ENCODE data around the gene PPP2R5D.
"Not testable (repeated sequence)": the region's sequence is repeated elsewhere in the genome, so short reads cannot be mapped to it uniquely, and the experiment has no call there.

PPP2R5D gene

GRCh38 chr6:42984001-42984923 is at the start of gene PPP2R5D:
PPP2R5D (plus strand) TSS chr6:42984570; CDS start chr6:42984678, 108 bp downstream.
- peak; percentile 99 for DNase-seq

- no peak for DNase-seq
These were observed 49.0 kb upstream of the PPP2R5D start for GRCh38 chr6:42935322-42935721.

GRCh38 chr6:42936398-42936797 is 48.0 kb upstream of the PPP2R5D start:
- DNase-seq: no peak

GRCh38 chr6:42937548-42938427 is 46.6 kb upstream of the PPP2R5D start:
- DNase-seq: no peak

- DNase-seq: no peak
These were observed 46.0 kb upstream of the PPP2R5D start for GRCh38 chr6:42938428-42938796.

- no peak for DNase-seq
These were observed 45.2 kb upstream of the PPP2R5D start for GRCh38 chr6:42938987-42939809.

- DNase-seq: no peak
These were observed 44.6 kb upstream of the PPP2R5D start for GRCh38 chr6:42939810-42940167.

- no peak for DNase-seq
These were observed 43.8 kb upstream of the PPP2R5D start for GRCh38 chr6:42940493-42941045.

- DNase-seq: not testable (repeated sequence)
These were observed 43.0 kb upstream of the PPP2R5D start for GRCh38 chr6:42941356-42941755.

GRCh38 chr6:42942444-42942843 is 41.9 kb upstream of the PPP2R5D start:
- DNase-seq: no peak

GRCh38 chr6:42947950-42948349 is 36.4 kb upstream of the PPP2R5D start:
- no peak for DNase-seq

- DNase-seq: no peak
These were observed 32.0 kb upstream of the PPP2R5D start for GRCh38 chr6:42952389-42952788.

- DNase-seq: not testable (repeated sequence)
These were observed 30.0 kb upstream of the PPP2R5D start for GRCh38 chr6:42954405-42954804.

- no peak for DNase-seq
These were observed 26.2 kb upstream of the PPP2R5D start for GRCh38 chr6:42958125-42958524.

GRCh38 chr6:42959917-42960242 is 24.5 kb upstream of the PPP2R5D start:
- no peak for DNase-seq

GRCh38 chr6:42960243-42961019 is 23.9 kb upstream of the PPP2R5D start, which contains the start of gene GNMT:
GNMT (plus strand) TSS chr6:42960754; CDS start chr6:42960768, 14 bp downstream.
- DNase-seq: peak; percentile 92

- DNase-seq: no peak
These were observed 23.3 kb upstream of the PPP2R5D start for GRCh38 chr6:42961020-42961470.

GRCh38 chr6:42962096-42962495 is 22.3 kb upstream of the PPP2R5D start:
- no peak for DNase-seq

GRCh38 chr6:42962502-42963178 is 21.7 kb upstream of the PPP2R5D start:
- DNase-seq: no peak

- no peak for DNase-seq
These were observed 21.1 kb upstream of the PPP2R5D start for GRCh38 chr6:42963179-42963854.

Data from NCI-H510A treated with DMSO at 0.1 percent for 48 hours (cell line).